CD14-positive monocyte (primary cell): ENCODE results near the gene GNG13. TPM values are rescaled to one million over a fixed set of nuclear protein-coding genes. Genes with fewer than 3 reads are reported as not detected.

ENCODE experiments used
- DNase-seq, 3 donors: peaks; one replicate each; pipeline ENCODE4 v3.0.0-alpha.2; 2011 to 2022
- H2AFZ ChIP-seq: 2 replicates; pipeline ENCODE4 v1.6.0; 2012; ENCODE audit warnings: mild to moderate bottlenecking, low read depth, low read length, inconsistent platforms; ENCODE audit not compliant: insufficient read depth, poor library complexity, severe bottlenecking
- H3K27ac ChIP-seq, 2 donors: 1 replicate in 1 of 2; 2 replicates in 1 of 2; pipeline ENCODE4 v1.5.1; 2012 to 2013; ENCODE audit warnings: low read length in 2 of 2, control low read depth in 1 of 2, inconsistent platforms in 1 of 2, low read depth in 1 of 2, mild to moderate bottlenecking in 1 of 2
- H3K27me3 ChIP-seq, 2 donors: one replicate each; pipeline versions ENCODE4 v1.6.0 to v1.6.1; 2011 to 2013; ENCODE audit warnings: low read length in 2 of 2; ENCODE audit not compliant: control insufficient read depth in 2 of 2, insufficient read depth in 2 of 2
- H3K36me3 ChIP-seq, 2 donors: replicated peaks in 1 of 2; 1 replicate in 1 of 2; 2 replicates in 1 of 2; pipeline versions ENCODE4 v1.5.1 to v1.6.1; 2012 to 2013; ENCODE audit warnings: low read length in 2 of 2, control low read depth in 1 of 2, inconsistent platforms in 1 of 2, mild to moderate bottlenecking in 1 of 2; ENCODE audit not compliant: insufficient read depth in 2 of 2, control insufficient read depth in 1 of 2
- H3K4me1 ChIP-seq, 2 donors: 1 replicate in 1 of 2; 2 replicates in 1 of 2; pipeline versions ENCODE4 v1.5.1 to v1.6.1; 2012 to 2013; ENCODE audit warnings: low read length in 2 of 2, control low read depth in 1 of 2, inconsistent platforms in 1 of 2, mild to moderate bottlenecking in 1 of 2, moderate library complexity in 1 of 2; ENCODE audit not compliant: insufficient read depth in 2 of 2, control insufficient read depth in 1 of 2
- H3K4me2 ChIP-seq: replicated peaks from 2 replicates; pipeline ENCODE3; 2012; ENCODE audit warnings: low read length, moderate library complexity, mild to moderate bottlenecking; ENCODE audit not compliant: poor library complexity, severe bottlenecking; ENCODE audit errors: extremely low read depth
- H3K4me3 ChIP-seq, 3 experiments: fragments of 200-600 bp in 1 of 3; sonication (generic) in 1 of 3; replicated peaks in 1 of 3; 1 replicate in 2 of 3; 2 replicates in 1 of 3; pipeline ENCODE4 v1.5.1; 2011 to 2013; ENCODE audit warnings: low read length in 3 of 3, mild to moderate bottlenecking in 3 of 3, control low read depth in 2 of 3, low read depth in 2 of 3, inconsistent platforms in 1 of 3, moderate library complexity in 1 of 3
- H3K79me2 ChIP-seq: 2 replicates; pipeline ENCODE4 v1.6.0; 2012; ENCODE audit warnings: mild to moderate bottlenecking, control low read depth, inconsistent platforms, low read length, moderate library complexity; ENCODE audit not compliant: insufficient read depth
- H3K9ac ChIP-seq: 2 replicates; pipeline ENCODE4 v1.6.0; 2017; ENCODE audit warnings: low read length, mild to moderate bottlenecking; ENCODE audit not compliant: insufficient read depth, poor library complexity, severe bottlenecking
- H3K9me3 ChIP-seq, 2 donors: replicated peaks in 1 of 2; 1 replicate in 1 of 2; 2 replicates in 1 of 2; pipeline versions ENCODE4 v1.5.1 to v1.6.1; 2012 to 2013; ENCODE audit warnings: low read length in 2 of 2, control low read depth in 1 of 2; ENCODE audit not compliant: control insufficient read depth in 1 of 2, insufficient read depth in 1 of 2
- H4K20me1 ChIP-seq: 2 replicates; pipeline ENCODE4 v1.6.0; 2012; ENCODE audit warnings: mild to moderate bottlenecking, low read length, control low read depth, moderate library complexity; ENCODE audit not compliant: insufficient read depth
- H3K27ac Mint-ChIP-seq, 7 donors: one replicate each; pipeline ENCODE4 v1.8.0; 2020; ENCODE audit warnings: mild to moderate bottlenecking in 7 of 7, mixed read lengths in 7 of 7, moderate library complexity in 6 of 7, inconsistent platforms in 2 of 7
- H3K27me3 Mint-ChIP-seq, 3 donors: one replicate each; pipeline ENCODE4 v1.8.0; 2021 to 2022; ENCODE audit warnings: low read depth in 3 of 3, mild to moderate bottlenecking in 3 of 3, mixed read lengths in 3 of 3, moderate library complexity in 3 of 3, inconsistent platforms in 1 of 3
- H3K36me3 Mint-ChIP-seq, 2 donors: one replicate each; pipeline ENCODE4 v1.8.0; 2020; ENCODE audit warnings: mixed read lengths in 2 of 2, inconsistent platforms in 1 of 2, mild to moderate bottlenecking in 1 of 2
- H3K4me1 Mint-ChIP-seq: one replicate; pipeline ENCODE4 v1.8.0; 2020; ENCODE audit warnings: mild to moderate bottlenecking, mixed read lengths
- H3K4me3 Mint-ChIP-seq, 2 donors: one replicate each; pipeline ENCODE4 v1.8.0; 2020; ENCODE audit warnings: mild to moderate bottlenecking in 2 of 2, mixed read lengths in 2 of 2, moderate library complexity in 1 of 2
- H3K9me3 Mint-ChIP-seq, 7 donors: one replicate each; pipeline ENCODE4 v1.8.0; 2020 to 2022; ENCODE audit warnings: mixed read lengths in 7 of 7, mild to moderate bottlenecking in 6 of 7, moderate library complexity in 6 of 7, inconsistent platforms in 2 of 7
- CTCF ChIP-seq: fragments of 200-600 bp; IDR thresholded peaks from one replicate; pipeline ENCODE4 v1.8.0; 2022; ENCODE audit warnings: antibody characterized with exemption, mild to moderate bottlenecking
- WGBS: methylation state at CpG from one replicate; pipeline ENCODE4 v1.1.5; 2013; ENCODE audit warnings: missing lambda C conversion rate; ENCODE audit not compliant: insufficient coverage; 5-methylcytosine and 5-hydroxymethylcytosine counted together
- intact Hi-C, 2 donors: fragments of 100-400 bp; cut with micrococcal nuclease; formaldehyde crosslinking; loops; one replicate each; pipeline versions ENCODE4 v1.15.0 to v1.15.1; 2023
- polyA plus RNA-seq, 3 donors: library from polyadenylated mRNA; depleted of rRNA in 1 of 3; unstranded in 2 of 3; stranded (reverse) in 1 of 3; fragments of 300-500 nt in 2 of 3; fragments of >200 nt in 1 of 3; fragmentation: Illumina TruSeq in 2 of 3; gene quantifications; 1 replicate in 2 of 3; 2 replicates in 1 of 3; pipeline ENCODE4 v1.2.3, GENCODE V29; 2012 to 2021

GNG13 gene
- polyA plus RNA-seq, 3 donors, result not detected

- Histone ChIP-seq H2AFZ (no peak overlapping the region), H3K9ac (no peak overlapping the region), H3K4me2 (no peak overlapping the region), H4K20me1 (no peaks in the 10 kb centered on the region), H3K79me2 (no peaks in the 10 kb centered on the region), H3K27ac (no peak overlapping the region), H3K4me1 (peaks cover 0 to 2% of the 10 kb centered on the region in 2 donors), H3K27me3 (peaks cover 5 to 35% of the 10 kb centered on the region in 2 donors), H3K9me3 (no peaks in the 10 kb centered on the region), H3K36me3 (no peaks in the 10 kb centered on the region), H3K4me3 (no peak overlapping the region)
- 89% methylated on average over 7 of the region's 7 CpGs for WGBS
- no peak for TF ChIP-seq CTCF
- Mint-ChIP-seq H3K27me3 (peaks cover 25 to 55% (median 27%) of the 10 kb centered on the region in 3 donors), H3K27ac (no peak overlapping the region), H3K4me3 (peak overlapping the region in 1 of 2 donors; percentile 55), H3K9me3 (peaks cover 0 to 5% (median 0%) of the 10 kb centered on the region in 7 donors), H3K4me1 (peaks cover 6% of the 10 kb centered on the region), H3K36me3 (peaks cover 4 to 13% of the 10 kb centered on the region in 2 donors)
- DNase-seq, result no peak
- intact Hi-C loops, result no loop called here
Observed at GRCh38 chr16:802461-802860, 1.9 kb upstream of the GNG13 start.

- 68% methylated on average over 19 of the region's 22 CpGs for WGBS
- Mint-ChIP-seq H3K9me3 (peaks cover 0 to 5% (median 0%) of the 10 kb centered on the region in 7 donors), H3K27me3 (peaks cover 25 to 57% (median 27%) of the 10 kb centered on the region in 3 donors), H3K36me3 (peaks cover 4 to 16% of the 10 kb centered on the region in 2 donors), H3K4me1 (peaks cover 6% of the 10 kb centered on the region), H3K4me3 (peak overlapping the region in 1 of 2 donors; percentile 55), H3K27ac (no peak overlapping the region)
- H3K4me1 ChIP-seq, result peaks cover 0 to 1% of the 10 kb centered on the region in 2 donors
- no peaks in the 10 kb centered on the region for H3K36me3 ChIP-seq
- DNase-seq, result no peak
- no peaks in the 10 kb centered on the region for H4K20me1 ChIP-seq
- H3K9ac ChIP-seq, result no peak overlapping the region
- no peaks in the 10 kb centered on the region for H3K9me3 ChIP-seq
- TF ChIP-seq CTCF, result no peak
- no peak overlapping the region for H3K4me3 ChIP-seq
- no peaks in the 10 kb centered on the region for H3K79me2 ChIP-seq
- intact Hi-C loops, result no loop called here
- H3K27me3 ChIP-seq, result peaks cover 5 to 35% of the 10 kb centered on the region in 2 donors
- H3K4me2 ChIP-seq, result no peak overlapping the region
- no peak overlapping the region for H2AFZ ChIP-seq
- H3K27ac ChIP-seq, result no peak overlapping the region
Observed at GRCh38 chr16:801584-802363, 1.2 kb upstream of the GNG13 start.
